ENCODE results near the gene PLBD2. TPM values are rescaled to one million over a fixed set of nuclear protein-coding genes. Genes with fewer than 3 reads are reported as not detected.

The PLBD2 gene
- total and polyA plus RNA-seq, 9 of the 15 experiments (the other 6 are each of a cell fraction or from before 2014, with no cell fraction given), result 2.4 to 37.4 (median 6.0) TPM

- Histone ChIP-seq H3K36me3 (ENCODE audit: control insufficient read depth, insufficient read depth, low read length) (no peaks in the 10 kb centered on the region), H4K20me1 (replicated peaks; ENCODE audit: control insufficient read depth, insufficient read depth, low read length) (no peaks in the 10 kb centered on the region), H3K4me3 (no peak overlapping the region), H3K27me3 (ENCODE audit: control insufficient read depth in 2 of 2, insufficient read depth in 2 of 2, low read length in 2 of 2) (peaks cover 0 to 8% of the 10 kb centered on the region in 2 experiments; a peak in 1 of 5 replicates), H3K9me3 (replicated peaks; ENCODE audit: control insufficient read depth, insufficient read depth, low read depth, low read length) (no peaks in the 10 kb centered on the region), H3K9me1 (ENCODE audit: control insufficient read depth, insufficient read depth, low read length) (no peaks in the 10 kb centered on the region), H3K27ac (ENCODE audit: extremely low read depth, low read depth, low read length) (no peak overlapping the region), H3K4me1 (replicated peaks in 1 of 2; ENCODE audit: control insufficient read depth in 2 of 2, insufficient read depth in 2 of 2, low read length in 2 of 2) (peaks cover 7 to 28% of the 10 kb centered on the region in 2 experiments; a peak in 4 of 5 replicates), H3K79me2 (ENCODE audit: control insufficient read depth, insufficient read depth, low read length) (no peaks in the 10 kb centered on the region), H2AFZ (ENCODE audit: low read depth, low read length) (no peak overlapping the region), H3K9ac (ENCODE audit: insufficient read depth in 1 of 2, low read depth in 2 of 2, low read length in 2 of 2) (no peak overlapping the region), H3K4me2 (ENCODE audit: insufficient read depth, low read length) (no peak overlapping the region)
- no peak for TF ChIP-seq DIDO1 (tag; IDR thresholded peaks at IDR 0.05; ENCODE audit: low read depth)
- no peak for TF ChIP-seq SMC3 (conservative IDR thresholded peaks at IDR 0.05; ENCODE audit: insufficient read depth, low read depth, low read length)
- TF ChIP-seq, protein P1, sequence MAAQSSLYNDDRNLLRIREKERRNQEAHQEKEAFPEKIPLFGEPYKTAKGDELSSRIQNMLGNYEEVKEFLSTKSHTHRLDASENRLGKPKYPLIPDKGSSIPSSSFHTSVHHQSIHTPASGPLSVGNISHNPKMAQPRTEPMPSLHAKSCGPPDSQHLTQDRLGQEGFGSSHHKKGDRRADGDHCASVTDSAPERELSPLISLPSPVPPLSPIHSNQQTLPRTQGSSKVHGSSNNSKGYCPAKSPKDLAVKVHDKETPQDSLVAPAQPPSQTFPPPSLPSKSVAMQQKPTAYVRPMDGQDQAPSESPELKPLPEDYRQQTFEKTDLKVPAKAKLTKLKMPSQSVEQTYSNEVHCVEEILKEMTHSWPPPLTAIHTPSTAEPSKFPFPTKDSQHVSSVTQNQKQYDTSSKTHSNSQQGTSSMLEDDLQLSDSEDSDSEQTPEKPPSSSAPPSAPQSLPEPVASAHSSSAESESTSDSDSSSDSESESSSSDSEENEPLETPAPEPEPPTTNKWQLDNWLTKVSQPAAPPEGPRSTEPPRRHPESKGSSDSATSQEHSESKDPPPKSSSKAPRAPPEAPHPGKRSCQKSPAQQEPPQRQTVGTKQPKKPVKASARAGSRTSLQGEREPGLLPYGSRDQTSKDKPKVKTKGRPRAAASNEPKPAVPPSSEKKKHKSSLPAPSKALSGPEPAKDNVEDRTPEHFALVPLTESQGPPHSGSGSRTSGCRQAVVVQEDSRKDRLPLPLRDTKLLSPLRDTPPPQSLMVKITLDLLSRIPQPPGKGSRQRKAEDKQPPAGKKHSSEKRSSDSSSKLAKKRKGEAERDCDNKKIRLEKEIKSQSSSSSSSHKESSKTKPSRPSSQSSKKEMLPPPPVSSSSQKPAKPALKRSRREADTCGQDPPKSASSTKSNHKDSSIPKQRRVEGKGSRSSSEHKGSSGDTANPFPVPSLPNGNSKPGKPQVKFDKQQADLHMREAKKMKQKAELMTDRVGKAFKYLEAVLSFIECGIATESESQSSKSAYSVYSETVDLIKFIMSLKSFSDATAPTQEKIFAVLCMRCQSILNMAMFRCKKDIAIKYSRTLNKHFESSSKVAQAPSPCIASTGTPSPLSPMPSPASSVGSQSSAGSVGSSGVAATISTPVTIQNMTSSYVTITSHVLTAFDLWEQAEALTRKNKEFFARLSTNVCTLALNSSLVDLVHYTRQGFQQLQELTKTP (IDR thresholded peaks at IDR 0.05; ENCODE audit: low read depth in 1 of 2, partially characterized antibody in 2 of 2), result no peak
- no peak for TF ChIP-seq ETS2 (tag; IDR thresholded peaks at IDR 0.05; ENCODE audit: borderline replicate concordance, poor library complexity, severe bottlenecking)
- TF ChIP-seq E2F5 (CRISPR knock-in tag; IDR thresholded peaks at IDR 0.05), result no peak
- in situ Hi-C loops (cut with MboI), result no loop called here
- FAIRE-seq (no peak), ATAC-seq (no peak), DNase-seq (ENCODE audit: extremely low read depth in 1 of 4, low spot score in 3 of 4) (no peak)
- intact Hi-C loops (cut with micrococcal nuclease), result no loop called here
- CTCF ChIA-PET (ENCODE audit: low intra/inter-chr PET ratio), result interaction anchor here (0.5 kb wide), 1 partner anchor 1931 kb away, joined by 4 read pairs; no protein-coding TSS in a partner anchor
- no TSS peak for BruUV-seq (replicated peaks)
- POLR2A ChIA-PET, result interaction anchor here (0.6 kb wide), 1 partner anchor 43 kb away, joined by 3 read pairs; no protein-coding TSS in a partner anchor
- WGBS (ENCODE audit: insufficient coverage, low coverage, missing lambda C conversion rate), result 37% methylated on average over 9 of the region's 12 CpGs
Measured at GRCh38 chr12:113399490-113399889, 41.1 kb downstream of the PLBD2 start.

Measured in K562 (cell line).